Activated T-helper 1 cell treated with anti-CD3 and anti-CD28 coated beads, Interleukin-12 subunit alpha, Interleukin-12 subunit beta, Interleukin-2, Interleukin-4 antibody, amounts not matched to agents 30 ng/mL and 10 ng/mL and 1 ng/mL, durations not matched to agents 14 hours and 24 hours and 36 hours (primary cell): ENCODE measurements around the gene ANKRD37. TPM values are rescaled to one million over a fixed set of nuclear protein-coding genes. Genes with fewer than 3 reads are reported as not detected.

Source experiments
- DNase-seq: peaks from one replicate; pipeline ENCODE4 v3.0.0; 2021; ENCODE audit warnings: low spot score
- H3K27ac Mint-ChIP-seq: one replicate; pipeline ENCODE4 v1.8.0; 2021; ENCODE audit warnings: mild to moderate bottlenecking, mixed read lengths
- H3K27me3 Mint-ChIP-seq: one replicate; pipeline ENCODE4 v1.8.0; 2022; ENCODE audit warnings: mild to moderate bottlenecking, moderate library complexity, mixed read lengths; ENCODE audit not compliant: insufficient read depth
- H3K36me3 Mint-ChIP-seq: one replicate; pipeline ENCODE4 v1.8.0; 2021; ENCODE audit warnings: low read depth, mixed read lengths
- H3K4me1 Mint-ChIP-seq: one replicate; pipeline ENCODE4 v1.8.0; 2021; ENCODE audit warnings: low read depth, mixed read lengths
- H3K4me3 Mint-ChIP-seq: one replicate; pipeline ENCODE4 v1.8.0; 2021; ENCODE audit warnings: mild to moderate bottlenecking, moderate library complexity, mixed read lengths
- H3K9me3 Mint-ChIP-seq: one replicate; pipeline ENCODE4 v1.8.0; 2021; ENCODE audit warnings: mixed read lengths
- intact Hi-C: fragments of 100-400 bp; cut with micrococcal nuclease; formaldehyde crosslinking; loops from one replicate; pipeline ENCODE4 v1.15.1; 2024
- total RNA-seq: library from RNA; stranded (reverse); gene quantifications from 2 replicates; pipeline ENCODE4 v1.2.3, GENCODE V29; 2022

Gene ANKRD37
- total RNA-seq, 1 donor from 2014 or later: 12.4 TPM

DNA sequence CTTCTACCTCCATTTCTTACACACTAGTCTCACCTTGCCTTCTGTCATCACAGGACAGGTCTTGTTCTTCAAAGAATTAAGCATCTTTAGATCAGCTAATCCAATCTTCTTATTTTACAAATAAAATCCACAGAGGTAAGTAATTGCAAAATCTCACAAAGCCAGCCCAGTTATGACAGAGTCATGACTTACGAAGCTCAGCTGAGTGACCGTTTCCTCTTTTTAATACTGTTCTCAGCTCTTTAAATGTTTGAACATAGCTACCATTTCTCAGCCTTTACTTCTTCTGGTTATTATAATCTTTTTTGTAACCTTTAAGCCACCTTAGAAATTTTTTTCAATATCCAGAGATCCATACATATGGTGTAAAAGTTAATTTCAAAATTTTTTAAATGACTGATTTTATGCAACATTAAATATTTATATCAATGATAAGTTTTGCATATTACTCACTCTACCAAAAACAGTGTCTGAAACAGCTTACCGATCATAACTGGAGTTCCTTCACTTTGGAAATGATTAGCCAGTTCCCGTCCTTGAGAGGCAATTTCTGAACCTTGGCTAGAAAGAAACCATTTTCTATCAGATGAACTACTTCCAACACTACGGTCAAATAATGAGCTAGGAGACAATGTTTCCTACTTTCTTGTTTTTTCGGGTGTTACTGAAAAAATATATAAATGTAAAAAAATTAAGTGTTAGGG, 8.8 kb downstream of the ANKRD37 start:
- no peak overlapping the region for H3K27ac Mint-ChIP-seq
- H3K36me3 Mint-ChIP-seq: peaks cover 39% of the 10 kb centered on the region
- no peaks in the 10 kb centered on the region for H3K27me3 Mint-ChIP-seq
- peaks cover 14% of the 10 kb centered on the region for H3K4me1 Mint-ChIP-seq
- no peak for DNase-seq
- H3K9me3 Mint-ChIP-seq: no peaks in the 10 kb centered on the region
- no peak overlapping the region for H3K4me3 Mint-ChIP-seq
- intact Hi-C loops: no loop called here

DNA sequence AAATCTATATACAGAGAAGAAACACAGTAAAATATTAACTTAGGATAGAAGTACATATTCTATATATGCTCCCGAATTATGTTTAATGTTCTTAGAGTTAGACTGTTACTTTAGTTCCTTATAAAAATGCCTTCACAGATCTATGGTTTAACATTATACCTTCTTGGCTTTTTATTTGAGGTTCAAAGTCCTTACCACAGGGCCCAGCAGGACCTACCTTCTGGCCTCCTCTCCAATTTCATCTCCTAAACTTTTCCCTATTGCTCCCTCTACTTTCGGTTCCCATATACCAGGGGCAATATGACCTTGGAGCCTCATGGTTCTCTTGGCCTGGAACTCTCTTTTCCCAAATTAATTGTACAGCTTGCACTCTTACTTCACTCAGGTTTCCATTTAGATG, 11.8 kb downstream of the ANKRD37 start:
- Mint-ChIP-seq H3K27me3 (no peaks in the 10 kb centered on the region), H3K4me3 (no peak overlapping the region), H3K9me3 (no peaks in the 10 kb centered on the region), H3K4me1 (no peaks in the 10 kb centered on the region), H3K27ac (no peak overlapping the region), H3K36me3 (peaks cover 31% of the 10 kb centered on the region)
- DNase-seq: no peak
- intact Hi-C loops: no loop called here

DNA sequence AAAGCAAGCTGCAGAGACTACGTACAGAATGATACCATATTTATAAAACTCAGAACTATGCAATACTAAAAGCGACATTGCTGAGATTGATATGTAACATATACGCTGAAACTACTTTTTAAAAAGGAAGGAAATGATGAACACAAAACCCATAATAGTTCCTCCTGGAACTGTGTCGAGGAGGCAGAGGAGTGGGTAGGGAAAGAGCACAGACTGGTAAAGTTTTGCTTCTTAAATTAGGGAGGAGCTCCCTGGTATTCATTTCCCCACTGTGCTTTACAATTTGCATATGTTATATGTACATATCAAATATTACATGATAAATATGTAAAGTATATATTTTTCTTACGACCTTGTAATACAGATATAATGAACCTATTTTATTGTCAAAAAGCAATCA, 15.2 kb downstream of the ANKRD37 start:
- no peaks in the 10 kb centered on the region for H3K4me1 Mint-ChIP-seq
- intact Hi-C loops: no loop called here
- H3K27ac Mint-ChIP-seq: no peak overlapping the region
- no peak overlapping the region for H3K4me3 Mint-ChIP-seq
- H3K27me3 Mint-ChIP-seq: no peaks in the 10 kb centered on the region
- no peak for DNase-seq
- H3K36me3 Mint-ChIP-seq: peaks cover 29% of the 10 kb centered on the region
- H3K9me3 Mint-ChIP-seq: no peaks in the 10 kb centered on the region

DNA sequence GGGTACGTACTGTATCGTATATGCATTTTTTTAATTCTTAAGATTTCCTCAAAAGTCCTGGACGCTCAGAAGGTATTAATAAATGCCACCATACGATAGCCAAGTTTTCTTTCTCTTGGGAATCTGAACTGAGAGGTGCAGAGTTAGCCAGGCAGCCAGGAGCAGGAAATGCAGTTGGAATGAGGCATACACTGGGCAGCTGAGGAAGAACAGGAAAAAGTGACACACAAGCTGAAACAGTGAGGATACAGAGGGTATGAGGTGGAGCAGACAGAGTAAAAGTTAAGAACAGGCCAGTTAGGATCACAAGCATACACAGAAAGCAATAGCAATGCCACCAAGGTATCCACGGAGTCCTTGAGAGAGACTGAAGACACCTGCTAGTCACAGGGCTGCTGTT, 15.8 kb downstream of the ANKRD37 start:
- H3K27ac Mint-ChIP-seq: no peak overlapping the region

DNA sequence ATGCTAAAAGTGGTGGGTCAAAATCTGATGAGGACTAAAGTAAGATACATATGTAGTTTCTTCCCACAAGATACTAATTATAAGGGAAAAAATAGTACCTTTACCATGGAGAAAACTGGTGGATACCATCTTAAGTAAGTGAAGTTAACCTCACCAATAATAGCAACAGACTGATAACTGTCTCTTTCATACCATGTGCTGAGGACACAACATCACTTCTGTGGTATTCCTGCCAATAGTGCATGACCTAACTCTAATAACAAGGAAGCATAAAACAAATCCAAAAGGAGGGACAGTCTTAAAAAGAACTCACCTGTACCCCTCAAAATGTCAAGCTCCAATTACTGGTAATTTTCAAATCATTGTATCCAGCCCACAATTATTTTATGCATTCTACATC, 20.3 kb downstream of the ANKRD37 start:
- DNase-seq: no peak
- no peak overlapping the region for H3K27ac Mint-ChIP-seq
- H3K4me3 Mint-ChIP-seq: no peak overlapping the region
- peaks cover 34% of the 10 kb centered on the region for H3K36me3 Mint-ChIP-seq
- peaks cover 4% of the 10 kb centered on the region for H3K4me1 Mint-ChIP-seq
- no peaks in the 10 kb centered on the region for H3K9me3 Mint-ChIP-seq
- intact Hi-C loops: no loop called here
- H3K27me3 Mint-ChIP-seq: no peaks in the 10 kb centered on the region

More for the DNA sequence above, 15.8 kb downstream of the ANKRD37 start:
- Mint-ChIP-seq H3K4me3 (no peak overlapping the region), H3K4me1 (no peaks in the 10 kb centered on the region), H3K27me3 (no peaks in the 10 kb centered on the region), H3K9me3 (no peaks in the 10 kb centered on the region), H3K36me3 (peaks cover 31% of the 10 kb centered on the region)
- intact Hi-C loops: no loop called here
- no peak for DNase-seq

DNA sequence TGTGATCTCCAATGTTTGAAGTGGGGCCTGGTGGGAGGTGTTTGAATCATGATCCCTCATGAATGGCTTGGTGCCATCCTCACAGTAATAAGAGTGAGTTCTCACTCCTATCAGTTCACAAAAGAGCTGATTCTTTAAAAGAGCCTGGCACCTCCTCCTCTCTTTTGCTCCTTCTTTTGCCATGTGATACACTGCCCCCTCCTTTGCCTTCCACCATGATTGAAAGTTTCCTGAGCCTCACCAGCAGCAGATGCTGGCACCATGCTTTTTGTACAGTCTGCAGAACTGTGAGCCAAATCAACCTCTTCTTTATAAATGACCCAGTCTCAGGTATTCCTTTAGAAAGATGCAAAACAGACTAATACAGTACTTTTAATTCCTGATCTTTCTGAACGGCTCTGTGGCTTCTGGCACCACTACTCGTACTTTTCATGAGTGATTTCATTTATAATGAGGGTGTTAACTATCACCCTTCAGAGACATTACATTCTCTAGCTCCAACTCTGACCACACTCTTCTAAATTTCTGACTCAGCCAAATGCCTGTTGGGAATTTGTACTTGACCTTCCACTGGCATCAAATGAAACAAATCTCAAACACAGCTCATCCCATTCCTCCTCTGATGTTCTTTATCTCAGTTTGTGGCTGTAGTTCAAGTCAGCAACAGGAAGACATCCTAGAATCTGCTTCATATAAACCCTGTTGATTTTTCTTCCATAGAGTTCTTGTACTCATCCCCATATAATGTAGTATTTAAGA, 24.9 kb downstream of the ANKRD37 start:
- no peaks in the 10 kb centered on the region for H3K27me3 Mint-ChIP-seq
- H3K4me1 Mint-ChIP-seq: peaks cover 35% of the 10 kb centered on the region
- no peak overlapping the region for H3K27ac Mint-ChIP-seq
- no peak overlapping the region for H3K4me3 Mint-ChIP-seq
- intact Hi-C loops: loop anchor here (10.0 kb wide), 1 partner anchor 687 kb away; the partner anchor contains the start of gene CENPU
- no peak for DNase-seq
- peaks cover 27% of the 10 kb centered on the region for H3K36me3 Mint-ChIP-seq
- H3K9me3 Mint-ChIP-seq: no peaks in the 10 kb centered on the region

DNA sequence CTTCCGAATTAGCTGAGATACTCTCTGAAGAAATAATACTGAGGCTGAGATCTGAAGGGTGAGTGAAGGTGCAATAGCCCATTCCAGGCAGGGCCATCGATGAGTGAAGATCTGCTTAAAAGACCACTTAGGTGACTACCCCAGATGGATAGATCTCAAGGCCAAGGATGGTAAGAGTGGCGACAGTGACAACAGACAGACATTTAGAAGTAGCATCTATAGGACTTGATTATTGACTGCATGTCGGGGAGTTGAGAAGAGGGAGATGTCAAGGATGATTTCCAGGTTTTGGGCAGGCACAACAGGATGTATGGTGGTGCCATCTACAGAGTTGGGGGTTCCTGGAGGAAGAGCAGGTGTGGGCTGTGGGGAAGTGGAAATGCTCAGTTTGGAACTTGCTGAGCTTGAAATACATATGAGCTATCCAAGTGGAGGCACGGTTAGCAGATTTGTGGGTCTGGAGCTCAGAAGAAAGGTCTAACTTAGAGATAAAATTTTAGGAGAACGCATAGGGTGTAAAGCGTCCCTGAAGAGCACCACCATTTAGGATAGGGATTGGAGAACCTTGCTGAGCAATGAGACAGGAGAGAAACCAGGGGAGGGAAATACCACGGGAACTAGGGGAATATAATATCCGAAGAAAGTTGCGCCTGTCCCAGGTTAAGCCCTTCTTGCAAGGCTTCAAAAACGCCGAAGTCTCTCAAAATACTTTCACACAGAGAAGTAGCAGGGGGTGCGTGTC, 28.4 kb downstream of the ANKRD37 start:
- Mint-ChIP-seq H3K9me3 (no peaks in the 10 kb centered on the region), H3K27me3 (peaks cover 2% of the 10 kb centered on the region), H3K4me1 (peaks cover 35% of the 10 kb centered on the region), H3K27ac (peak overlapping the region; percentile 92), H3K4me3 (peak overlapping the region; percentile 88), H3K36me3 (peaks cover 14% of the 10 kb centered on the region)
- intact Hi-C loops: loop anchor here (1.0 to 10.0 kb wide), 7 partner anchors 29 to 1921 kb away; partner anchors contain the start of genes ANKRD37, CCDC110, CENPU and SNX25
- DNase-seq: no peak

DNA sequence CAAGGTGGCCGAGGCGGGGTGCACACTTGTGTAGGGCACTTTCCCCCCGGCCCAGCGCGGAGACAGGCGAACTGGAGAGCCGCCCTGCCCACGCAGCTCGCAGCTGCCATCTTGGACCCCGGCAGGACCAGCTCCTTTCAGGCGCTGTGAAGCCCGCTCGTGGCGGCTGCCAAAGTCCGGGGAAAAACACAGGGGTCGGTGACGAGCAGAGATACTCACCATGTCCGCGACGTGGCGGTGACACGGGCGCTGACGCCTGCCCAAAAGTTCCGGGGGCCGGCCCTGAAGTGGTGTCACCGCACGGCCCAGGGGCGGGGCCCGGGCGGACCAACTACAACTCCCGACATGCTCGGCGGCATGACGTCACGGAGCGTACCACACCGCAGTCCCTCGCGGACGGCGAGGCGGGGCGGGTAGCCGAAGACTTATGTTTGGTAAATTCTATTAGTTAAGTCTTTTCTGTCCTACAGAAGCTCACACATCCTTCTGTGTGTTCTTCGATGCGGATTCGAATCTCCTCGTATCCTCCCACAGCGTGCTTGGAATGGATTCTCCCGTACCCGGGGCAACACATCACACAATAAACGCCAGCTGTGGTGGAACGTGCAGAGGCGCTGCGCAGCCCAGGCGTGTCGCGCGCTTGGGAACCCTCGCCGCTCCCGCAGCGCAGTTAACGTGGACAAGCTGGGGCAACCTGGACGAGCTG, 29.2 kb downstream of the ANKRD37 start, which contains the start of gene UFSP2:
TSS of gene UFSP2 (minus strand) at position 318 of the 706 bp plus-strand sequence. CDS start at position 222, 96 bp downstream.
- H3K27ac Mint-ChIP-seq: peak within 1 kb of the TSS; percentile 92
- H3K36me3 Mint-ChIP-seq: peaks cover 14% of the 10 kb centered on the region
- peaks cover 35% of the 10 kb centered on the region for H3K4me1 Mint-ChIP-seq
- peak; percentile 86 for DNase-seq
- peaks cover 7% of the 10 kb centered on the region for H3K27me3 Mint-ChIP-seq
- intact Hi-C loops: loop anchor here (1.0 to 10.0 kb wide), 10 partner anchors 29 to 1981 kb away; partner anchors contain the start of genes ANKRD37, CCDC110, CDKN2AIP and CENPU
- H3K9me3 Mint-ChIP-seq: no peaks in the 10 kb centered on the region
- H3K4me3 Mint-ChIP-seq: peak within 1 kb of the TSS; percentile 88

DNA sequence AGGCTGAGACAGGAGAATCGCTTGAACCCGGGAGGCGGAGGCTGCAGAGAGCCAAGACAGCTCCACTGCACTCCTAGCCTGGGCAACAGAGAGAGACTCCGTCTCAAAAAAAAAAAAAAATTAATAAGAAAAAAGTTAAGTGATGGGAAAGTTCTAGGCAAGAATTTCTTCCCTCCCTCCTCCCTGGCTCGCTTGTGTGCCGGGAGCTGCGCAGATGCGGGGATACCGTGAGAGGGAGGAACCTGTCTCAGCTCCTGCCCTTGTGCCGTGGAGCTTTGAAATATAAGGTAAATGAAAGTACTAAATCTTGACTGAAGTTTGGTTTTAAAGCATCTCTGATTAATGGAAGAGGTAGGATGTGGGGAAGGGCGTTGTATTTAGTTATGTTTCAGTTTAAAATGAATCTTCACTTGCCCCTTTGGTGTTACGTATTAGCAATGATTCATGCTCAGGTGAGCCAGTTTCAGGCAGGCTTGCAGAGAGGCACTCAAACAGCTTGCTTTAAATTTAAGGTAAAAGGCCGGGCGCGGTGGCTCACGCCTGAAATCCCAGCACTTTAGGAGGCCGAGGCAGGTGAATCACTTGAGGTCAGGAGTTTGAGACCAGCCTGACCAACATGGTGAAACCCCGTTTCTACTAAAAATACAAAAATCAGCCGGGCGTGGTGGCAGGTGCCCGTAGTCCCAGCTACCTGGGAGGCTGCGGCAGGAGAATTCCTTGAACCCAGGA, 30.5 kb downstream of the ANKRD37 start:
- Mint-ChIP-seq H3K9me3 (no peaks in the 10 kb centered on the region), H3K4me1 (peaks cover 29% of the 10 kb centered on the region), H3K27me3 (peaks cover 7% of the 10 kb centered on the region), H3K4me3 (peak overlapping the region; percentile 37), H3K36me3 (peaks cover 6% of the 10 kb centered on the region), H3K27ac (no peak overlapping the region)
- intact Hi-C loops: loop anchor here (1.0 to 10.0 kb wide), 5 partner anchors 170 to 1982 kb away; partner anchors contain the start of genes CDKN2AIP, CENPU and CYP4V2
- no peak for DNase-seq

DNA sequence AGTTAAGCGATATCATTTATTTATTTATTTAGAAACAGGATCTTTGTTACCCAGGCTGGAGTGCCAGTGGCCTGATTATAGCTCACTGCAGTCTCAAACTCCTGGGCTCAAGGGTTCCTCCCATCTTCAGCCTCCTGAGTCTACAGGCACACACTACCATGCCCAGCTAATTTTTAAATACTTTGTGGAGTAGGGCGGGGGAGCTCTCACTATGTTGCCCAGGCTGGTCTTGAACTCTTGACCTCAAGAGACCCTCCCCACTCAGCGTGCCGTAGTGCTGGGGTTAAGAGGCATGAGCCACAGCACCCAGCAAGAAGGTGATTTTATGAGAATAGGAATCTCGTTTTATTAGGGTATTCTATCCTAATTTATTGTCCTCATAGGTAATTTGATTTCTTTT, 33.0 kb downstream of the ANKRD37 start:
- intact Hi-C loops: loop anchor here (5.0 to 10.0 kb wide), 2 partner anchors 168 to 695 kb away; partner anchors contain the start of gene CENPU

DNA sequence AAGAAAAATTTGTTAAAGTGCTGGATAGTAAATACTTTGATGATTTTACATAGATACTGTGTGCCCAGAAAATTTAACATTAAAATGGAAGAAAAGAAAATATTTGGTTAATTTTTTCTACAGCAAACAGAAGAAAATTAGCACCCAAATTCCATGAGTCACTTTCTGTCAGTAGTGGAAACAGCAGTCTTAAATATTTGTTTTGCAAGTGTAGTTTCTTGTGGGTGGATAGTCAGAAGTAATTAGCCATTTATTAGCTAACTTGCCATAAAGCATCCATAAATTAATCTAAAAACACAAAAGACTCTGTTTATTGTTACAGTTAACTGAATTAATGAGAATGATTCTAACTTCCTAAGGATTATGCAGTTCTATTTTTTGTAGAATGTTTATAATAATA, 38.8 kb downstream of the ANKRD37 start:
- intact Hi-C loops: no loop called here
- H3K4me1 Mint-ChIP-seq: no peaks in the 10 kb centered on the region
- H3K27ac Mint-ChIP-seq: no peak overlapping the region
- no peaks in the 10 kb centered on the region for H3K9me3 Mint-ChIP-seq
- no peak overlapping the region for H3K4me3 Mint-ChIP-seq
- peaks cover 9% of the 10 kb centered on the region for H3K27me3 Mint-ChIP-seq
- DNase-seq: no peak
- no peaks in the 10 kb centered on the region for H3K36me3 Mint-ChIP-seq

More for the DNA sequence above, 33.0 kb downstream of the ANKRD37 start:
- H3K4me1 Mint-ChIP-seq: peaks cover 12% of the 10 kb centered on the region
- H3K9me3 Mint-ChIP-seq: no peaks in the 10 kb centered on the region
- H3K4me3 Mint-ChIP-seq: no peak overlapping the region
- peaks cover 10% of the 10 kb centered on the region for H3K27me3 Mint-ChIP-seq
- H3K27ac Mint-ChIP-seq: no peak overlapping the region
- no peak for DNase-seq
- H3K36me3 Mint-ChIP-seq: peaks cover 2% of the 10 kb centered on the region
